HEK293 (cell line): ENCODE measurements around the gene RAB11B.
"Not testable (repeated sequence)": the region's sequence is repeated elsewhere in the genome, so short reads cannot be mapped to it uniquely, and the experiment has no call there.

ENCODE experiments used
- ZNF121 ChIP-seq: fragments of 450-650 bp; formaldehyde crosslinking; IDR thresholded peaks from 2 replicates; pipeline ENCODE4 v1.5.1; 2016; ENCODE audit warnings: missing biosample characterization, missing genetic modification characterization
- ZNF23 ChIP-seq: fragments of 450-650 bp; formaldehyde crosslinking; IDR thresholded peaks from 2 replicates; pipeline ENCODE4 v1.5.1; 2016; ENCODE audit warnings: missing biosample characterization, missing genetic modification characterization, borderline replicate concordance
- ZNF24 ChIP-seq: fragments of 450-650 bp; formaldehyde crosslinking; IDR thresholded peaks from 2 replicates; pipeline ENCODE4 v1.5.1; 2016; ENCODE audit warnings: missing biosample characterization, missing genetic modification characterization
- ZNF274 ChIP-seq, 2 experiments: fragments of 200-500 bp in 1 of 2; fragments of 450-650 bp in 1 of 2; sonication (Bioruptor generic) in 1 of 2; formaldehyde crosslinking in 1 of 2; IDR thresholded peaks; 2 replicates each; pipeline versions ENCODE4 v1.5.1 to v1.6.1; 2014 to 2016; ENCODE audit warnings: borderline replicate concordance in 1 of 2, inconsistent platforms in 1 of 2, low read length in 1 of 2, missing biosample characterization in 1 of 2, missing genetic modification characterization in 1 of 2
- ZNF473 ChIP-seq: fragments of 450-650 bp; formaldehyde crosslinking; IDR thresholded peaks from 2 replicates; pipeline ENCODE4 v1.5.1; 2017; ENCODE audit warnings: missing biosample characterization, missing genetic modification characterization
- ZNF776 ChIP-seq: fragments of 450-650 bp; formaldehyde crosslinking; IDR thresholded peaks from 2 replicates; pipeline ENCODE4 v1.5.0; 2017; ENCODE audit warnings: missing biosample characterization, missing genetic modification characterization, borderline replicate concordance
- ZNF785 ChIP-seq: fragments of 450-650 bp; formaldehyde crosslinking; IDR thresholded peaks from 2 replicates; pipeline ENCODE4 v1.5.1; 2016; ENCODE audit warnings: missing biosample characterization, missing genetic modification characterization
- TF ChIP-seq, protein P1 (sequence below): fragments of 450-650 bp; formaldehyde crosslinking; IDR thresholded peaks from 2 replicates; pipeline ENCODE4 v1.5.1; 2016; ENCODE audit warnings: missing biosample characterization, missing genetic modification characterization

- TF ChIP-seq, protein P1, sequence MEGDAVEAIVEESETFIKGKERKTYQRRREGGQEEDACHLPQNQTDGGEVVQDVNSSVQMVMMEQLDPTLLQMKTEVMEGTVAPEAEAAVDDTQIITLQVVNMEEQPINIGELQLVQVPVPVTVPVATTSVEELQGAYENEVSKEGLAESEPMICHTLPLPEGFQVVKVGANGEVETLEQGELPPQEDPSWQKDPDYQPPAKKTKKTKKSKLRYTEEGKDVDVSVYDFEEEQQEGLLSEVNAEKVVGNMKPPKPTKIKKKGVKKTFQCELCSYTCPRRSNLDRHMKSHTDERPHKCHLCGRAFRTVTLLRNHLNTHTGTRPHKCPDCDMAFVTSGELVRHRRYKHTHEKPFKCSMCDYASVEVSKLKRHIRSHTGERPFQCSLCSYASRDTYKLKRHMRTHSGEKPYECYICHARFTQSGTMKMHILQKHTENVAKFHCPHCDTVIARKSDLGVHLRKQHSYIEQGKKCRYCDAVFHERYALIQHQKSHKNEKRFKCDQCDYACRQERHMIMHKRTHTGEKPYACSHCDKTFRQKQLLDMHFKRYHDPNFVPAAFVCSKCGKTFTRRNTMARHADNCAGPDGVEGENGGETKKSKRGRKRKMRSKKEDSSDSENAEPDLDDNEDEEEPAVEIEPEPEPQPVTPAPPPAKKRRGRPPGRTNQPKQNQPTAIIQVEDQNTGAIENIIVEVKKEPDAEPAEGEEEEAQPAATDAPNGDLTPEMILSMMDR (tag by site-specific recombination): not testable (repeated sequence)
- TF ChIP-seq ZNF24 (tag by site-specific recombination); ZNF274 (IDR thresholded peaks at IDR 0.05; ENCODE audit: low read length); ZNF274 (tag by site-specific recombination; IDR thresholded peaks at IDR 0.05; ENCODE audit: borderline replicate concordance); ZNF785 (tag by site-specific recombination); ZNF121 (tag by site-specific recombination); ZNF776 (tag by site-specific recombination); ZNF473; ZNF23 (tag by site-specific recombination): not testable (repeated sequence)
These were observed 35.2 kb downstream of the RAB11B start for GRCh38 chr19:8425331-8425730.
